Spleen (tissue), 11 donors: ENCODE results near the gene CRYAB. TPM values are rescaled to one million over a fixed set of nuclear protein-coding genes. Genes with fewer than 3 reads are reported as not detected.

Source experiments
- DNase-seq: peaks from one replicate; pipeline ENCODE4 v3.0.0-alpha.2; 2020
- H3K27ac ChIP-seq, 8 donors: fragments of 200-600 bp; sonication (generic) in 7 of 8; 1 replicate in 4 of 8; 2 replicates in 4 of 8; pipeline versions ENCODE4 v1.5.0 to v1.8.0; 2016 to 2021; ENCODE audit warnings: inconsistent platforms in 4 of 8, mild to moderate bottlenecking in 4 of 8, moderate library complexity in 1 of 8
- H3K27me3 ChIP-seq, 7 donors: fragments of 200-600 bp; sonication (generic) in 6 of 7; replicated peaks in 1 of 7; 1 replicate in 4 of 7; 2 replicates in 3 of 7; pipeline versions ENCODE4 v1.5.0 to v1.8.0; 2016 to 2021; ENCODE audit warnings: inconsistent platforms in 3 of 7, mild to moderate bottlenecking in 1 of 7
- H3K36me3 ChIP-seq, 6 donors: fragments of 200-600 bp; sonication (generic) in 5 of 6; 1 replicate in 4 of 6; 2 replicates in 2 of 6; pipeline versions ENCODE4 v1.5.0 to v1.8.0; 2016 to 2021; ENCODE audit warnings: inconsistent platforms in 2 of 6
- H3K4me1 ChIP-seq, 6 donors: fragments of 200-600 bp; sonication (generic) in 5 of 6; 1 replicate in 3 of 6; 2 replicates in 3 of 6; pipeline versions ENCODE4 v1.5.0 to v1.8.0; 2016 to 2021; ENCODE audit warnings: inconsistent platforms in 3 of 6
- H3K4me3 ChIP-seq, 8 donors: fragments of 200-600 bp; sonication (generic) in 7 of 8; 1 replicate in 4 of 8; 2 replicates in 4 of 8; pipeline versions ENCODE4 v1.5.0 to v1.8.0; 2016 to 2021; ENCODE audit warnings: inconsistent platforms in 4 of 8, mild to moderate bottlenecking in 4 of 8, moderate library complexity in 2 of 8
- H3K9me3 ChIP-seq, 8 donors: fragments of 200-600 bp; sonication (generic) in 7 of 8; 1 replicate in 4 of 8; 2 replicates in 4 of 8; pipeline versions ENCODE4 v1.5.0 to v1.8.0; 2016 to 2021; ENCODE audit warnings: inconsistent platforms in 4 of 8
- POLR2A ChIP-seq, 3 donors: fragments of 450-650 bp; IDR thresholded peaks; one replicate each; pipeline ENCODE4 v1.5.1; 2017; ENCODE audit warnings: antibody characterized with exemption in 3 of 3, mild to moderate bottlenecking in 1 of 3
- POLR2AphosphoS5 ChIP-seq, 3 donors: sonication (generic); formaldehyde crosslinking; IDR thresholded peaks; one replicate each; pipeline ENCODE4 v1.5.1; 2017; ENCODE audit warnings: antibody characterized with exemption in 3 of 3
- WGBS, 5 donors: extraction: QIAGEN DNeasy Blood & Tissue Kit in 3 of 5; methylation state at CpG; one replicate each; pipeline versions ENCODE4 v1.1.5 to v1.1.7; 2013 to 2018; 5-methylcytosine and 5-hydroxymethylcytosine counted together
- intact Hi-C: fragments of 100-400 bp; cut with DNase I; formaldehyde crosslinking; loops from one replicate; pipeline ENCODE4 v1.15.0; 2023; ENCODE audit warnings: low total_unique reads
- polyA plus RNA-seq, 3 donors: library from polyadenylated mRNA; stranded (reverse); fragments of 200-250 nt; gene quantifications; one replicate each; pipeline ENCODE4 v1.2.1, GENCODE V29; 2013
- total RNA-seq, 7 donors: library from RNA; depleted of rRNA in 3 of 7; stranded (reverse); fragments of >200 nt in 3 of 7; fragmentation: NEBNext Ultra II Directional in 4 of 7; extraction: Animal tissue kit (Norgen Biotek cat#: 25700) in 4 of 7; gene quantifications; one replicate each; pipeline versions ENCODE4 v1.1.0 to v1.2.1, GENCODE V29; 2016 to 2021
- TF ChIP-seq, protein P1 (sequence below), 11 experiments: fragments of 200-600 bp in 7 of 11; fragments of 450-650 bp in 4 of 11; sonication (generic) in 4 of 11; IDR thresholded peaks in 8 of 11; conservative IDR thresholded peaks in 3 of 11; 1 replicate in 7 of 11; 2 replicates in 4 of 11; pipeline versions ENCODE4 v1.4.0 to v1.8.0; 2016 to 2021; ENCODE audit warnings: antibody characterized with exemption in 11 of 11, inconsistent platforms in 4 of 11, mild to moderate bottlenecking in 1 of 11
- donor health status: healthy with polysubstance abuse.
- donor health status: DM: no; HTN: no; CAD: no; lungs with moderate emphysema.
- donor health status: DM: no; HTN: no; CAD: no.
- donor health status: Bipolar disorder and iron deficiency.
- donor health status: healthy.
- donor health status: DM: no; HTN: no; CAD: no.
- donor health status: DM: yes; HTN: yes; CAD: no.

The CRYAB gene
- total and polyA plus RNA-seq, 10 donors, result 11.2 to 78.7 (median 53.8) TPM

DNA sequence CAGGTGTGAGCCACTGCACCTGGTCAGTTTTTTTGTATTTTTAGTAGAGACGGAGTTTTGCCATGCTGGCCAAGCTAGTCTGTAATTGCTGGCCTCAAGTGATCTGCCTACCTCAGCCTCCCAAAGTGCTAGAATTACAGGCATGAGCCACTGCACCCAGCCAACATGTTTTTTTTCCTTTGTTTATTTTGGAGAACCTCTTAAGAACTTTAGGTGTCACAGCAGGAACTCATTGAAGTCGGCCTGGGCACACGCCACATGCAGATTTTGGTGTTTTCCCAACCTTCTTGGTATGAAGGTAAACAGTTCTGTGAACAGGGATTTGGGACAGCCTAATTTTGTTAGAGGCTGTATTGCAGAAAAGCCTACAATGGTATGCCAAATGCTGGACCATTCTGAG lies 34.9 kb upstream of the CRYAB start:
- no peak for DNase-seq
- Histone ChIP-seq H3K36me3 (no peaks in the 10 kb centered on the region), H3K4me1 (peaks cover 0 to 13% (median 0%) of the 10 kb centered on the region in 6 donors), H3K27me3 (no peaks in the 10 kb centered on the region), H3K27ac (no peak overlapping the region), H3K9me3 (peaks cover 0 to 2% (median 0%) of the 10 kb centered on the region in 8 donors), H3K4me3 (no peak overlapping the region)
- intact Hi-C loops, result no loop called here
- TF ChIP-seq POLR2A (IDR thresholded peaks at IDR 0.05) (no peak), POLR2AphosphoS5 (IDR thresholded peaks at IDR 0.05) (no peak)
- TF ChIP-seq, protein P1, sequence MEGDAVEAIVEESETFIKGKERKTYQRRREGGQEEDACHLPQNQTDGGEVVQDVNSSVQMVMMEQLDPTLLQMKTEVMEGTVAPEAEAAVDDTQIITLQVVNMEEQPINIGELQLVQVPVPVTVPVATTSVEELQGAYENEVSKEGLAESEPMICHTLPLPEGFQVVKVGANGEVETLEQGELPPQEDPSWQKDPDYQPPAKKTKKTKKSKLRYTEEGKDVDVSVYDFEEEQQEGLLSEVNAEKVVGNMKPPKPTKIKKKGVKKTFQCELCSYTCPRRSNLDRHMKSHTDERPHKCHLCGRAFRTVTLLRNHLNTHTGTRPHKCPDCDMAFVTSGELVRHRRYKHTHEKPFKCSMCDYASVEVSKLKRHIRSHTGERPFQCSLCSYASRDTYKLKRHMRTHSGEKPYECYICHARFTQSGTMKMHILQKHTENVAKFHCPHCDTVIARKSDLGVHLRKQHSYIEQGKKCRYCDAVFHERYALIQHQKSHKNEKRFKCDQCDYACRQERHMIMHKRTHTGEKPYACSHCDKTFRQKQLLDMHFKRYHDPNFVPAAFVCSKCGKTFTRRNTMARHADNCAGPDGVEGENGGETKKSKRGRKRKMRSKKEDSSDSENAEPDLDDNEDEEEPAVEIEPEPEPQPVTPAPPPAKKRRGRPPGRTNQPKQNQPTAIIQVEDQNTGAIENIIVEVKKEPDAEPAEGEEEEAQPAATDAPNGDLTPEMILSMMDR (IDR thresholded peaks at IDR 0.05 in 8 of 11, conservative IDR thresholded peaks at IDR 0.05 in 3 of 11), result no peak
- 88 to 97% (median 90%) methylated on average over 3 of the region's 3 CpGs for WGBS, 5 donors

DNA sequence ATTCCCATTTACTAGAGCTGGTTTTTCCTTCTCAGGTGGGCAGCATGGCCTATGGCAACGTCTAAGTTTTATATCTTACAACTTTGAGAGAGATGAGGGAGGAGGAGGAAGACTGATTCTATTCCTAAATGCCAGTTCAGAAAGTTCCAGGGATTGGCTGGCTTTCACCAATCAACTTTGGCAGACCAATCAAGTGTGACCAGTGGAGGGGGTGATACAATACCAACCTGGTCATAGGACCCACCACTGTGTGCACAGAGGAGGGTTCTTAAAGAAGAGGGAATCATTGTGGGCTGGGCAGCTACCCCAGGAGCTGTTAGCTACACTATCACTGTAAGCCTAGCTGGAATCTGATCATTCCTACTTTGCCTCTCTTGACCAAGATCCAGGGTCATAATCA lies 33.6 kb upstream of the CRYAB start:
- DNase-seq, result no peak
- Histone ChIP-seq H3K27ac (no peak overlapping the region), H3K4me3 (no peak overlapping the region), H3K36me3 (no peaks in the 10 kb centered on the region), H3K4me1 (peaks cover 0 to 13% (median 0%) of the 10 kb centered on the region in 6 donors), H3K27me3 (no peaks in the 10 kb centered on the region), H3K9me3 (no peaks in the 10 kb centered on the region)
- WGBS, 5 donors, result 55 to 88% (median 76%) methylated on average over 1 of the region's 1 CpG
- TF ChIP-seq POLR2AphosphoS5 (IDR thresholded peaks at IDR 0.05), result no peak
- TF ChIP-seq, protein P1 (IDR thresholded peaks at IDR 0.05 in 8 of 11, conservative IDR thresholded peaks at IDR 0.05 in 3 of 11), result no peak
- TF ChIP-seq POLR2A (IDR thresholded peaks at IDR 0.05), result no peak
- intact Hi-C loops, result no loop called here

DNA sequence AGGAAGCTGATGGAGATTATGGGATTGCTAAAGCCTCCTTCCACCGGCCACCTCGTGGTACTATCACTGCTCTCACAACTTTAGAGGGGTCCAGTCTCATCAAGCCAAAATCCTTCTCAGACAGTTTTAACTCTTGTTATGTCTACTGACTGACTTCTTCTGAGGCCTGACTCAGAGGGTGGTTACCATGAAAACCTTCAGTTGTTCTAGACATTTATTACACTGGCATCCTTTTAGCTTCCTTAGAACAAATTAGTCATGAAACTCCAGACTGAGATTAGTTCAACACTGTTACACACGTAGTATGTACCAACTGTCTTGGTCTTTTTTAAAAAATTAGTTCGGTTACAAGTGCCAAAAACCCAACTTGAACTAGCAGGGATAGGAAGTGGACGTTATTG lies 33.1 kb upstream of the CRYAB start:
- no peaks in the 10 kb centered on the region for H3K27me3 ChIP-seq
- no peak overlapping the region for H3K27ac ChIP-seq
- H3K36me3 ChIP-seq, result no peaks in the 10 kb centered on the region
- no peaks in the 10 kb centered on the region for H3K9me3 ChIP-seq
- peaks cover 0 to 10% (median 0%) of the 10 kb centered on the region in 6 donors for H3K4me1 ChIP-seq
- 66 to 86% (median 77%) methylated on average over 5 of the region's 5 CpGs for WGBS, 5 donors
- DNase-seq, result no peak
- TF ChIP-seq POLR2AphosphoS5 (IDR thresholded peaks at IDR 0.05) (no peak), POLR2A (IDR thresholded peaks at IDR 0.05) (no peak)
- TF ChIP-seq, protein P1 (IDR thresholded peaks at IDR 0.05 in 8 of 11, conservative IDR thresholded peaks at IDR 0.05 in 3 of 11), result no peak
- intact Hi-C loops, result no loop called here
- H3K4me3 ChIP-seq, result no peak overlapping the region

- Histone ChIP-seq H3K9me3 (no peaks in the 10 kb centered on the region), H3K4me1 (peaks cover 0 to 9% (median 0%) of the 10 kb centered on the region in 6 donors), H3K27me3 (no peaks in the 10 kb centered on the region), H3K36me3 (no peaks in the 10 kb centered on the region), H3K4me3 (no peak overlapping the region), H3K27ac (no peak overlapping the region)
- WGBS, 5 donors, result 61 to 73% (median 68%) methylated on average over 3 of the region's 3 CpGs
- TF ChIP-seq, protein P1 (IDR thresholded peaks at IDR 0.05 in 8 of 11, conservative IDR thresholded peaks at IDR 0.05 in 3 of 11), result no peak
- TF ChIP-seq POLR2A (IDR thresholded peaks at IDR 0.05) (no peak), POLR2AphosphoS5 (IDR thresholded peaks at IDR 0.05) (no peak)
- no peak for DNase-seq
- intact Hi-C loops, result no loop called here
These were observed 32.6 kb upstream of the CRYAB start for GRCh38 chr11:111944139-111944538.
